Stimulated activated memory B cell treated with anti-CD40 and anti-IgM and Interleukin-4, amounts not matched to agents 10 μg/mL and 1 μg/mL and 100 μg/mL, for 72 hours (primary cell): ENCODE data around the gene C1orf94.
"Not testable (repeated sequence)": the region's sequence is repeated elsewhere in the genome, so short reads cannot be mapped to it uniquely, and the experiment has no call there.

Source experiments
- ATAC-seq: fragments of 150-1000 bp; cut with Tn5 transposase; 2 replicates; pipeline ENCODE4 v1.10.0; 2021
- H3K27ac Mint-ChIP-seq: one replicate; pipeline ENCODE4 v1.8.0; 2022; ENCODE audit warnings: mild to moderate bottlenecking, mixed read lengths
- H3K27me3 Mint-ChIP-seq: one replicate; pipeline ENCODE4 v1.8.0; 2022; ENCODE audit warnings: mixed read lengths
- H3K36me3 Mint-ChIP-seq: one replicate; pipeline ENCODE4 v1.8.0; 2022; ENCODE audit warnings: mixed read lengths
- H3K4me1 Mint-ChIP-seq: one replicate; pipeline ENCODE4 v1.8.0; 2022; ENCODE audit warnings: mixed read lengths
- H3K4me3 Mint-ChIP-seq: one replicate; pipeline ENCODE4 v1.8.0; 2022; ENCODE audit warnings: mild to moderate bottlenecking, moderate library complexity, mixed read lengths
- H3K9me3 Mint-ChIP-seq: one replicate; pipeline ENCODE4 v1.8.0; 2022; ENCODE audit warnings: mixed read lengths

C1orf94 gene

DNA sequence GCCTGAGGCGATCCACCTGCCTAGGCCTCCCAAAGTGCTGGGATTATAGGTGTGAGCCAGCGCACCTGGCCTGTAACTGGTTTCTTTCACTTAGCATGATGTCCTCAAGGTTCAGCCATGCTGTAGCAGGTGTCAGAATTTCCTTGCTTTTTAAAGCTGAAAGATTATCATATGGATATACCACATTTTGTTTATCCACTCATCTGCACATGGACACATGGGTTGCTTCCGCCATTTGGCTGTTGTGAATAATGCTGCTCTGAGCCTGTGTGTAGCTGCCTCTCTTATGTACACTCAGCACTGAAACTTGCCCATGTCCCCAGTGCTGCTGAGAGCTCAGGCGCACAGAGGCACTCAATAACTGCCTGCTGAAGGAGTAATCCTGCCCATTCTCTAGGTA, 23.5 kb upstream of the C1orf94 start:
- no peak overlapping the region for H3K4me3 Mint-ChIP-seq
- H3K27ac Mint-ChIP-seq: no peak overlapping the region
- no peaks in the 10 kb centered on the region for H3K36me3 Mint-ChIP-seq
- peaks cover 33% of the 10 kb centered on the region for H3K27me3 Mint-ChIP-seq
- H3K4me1 Mint-ChIP-seq: no peaks in the 10 kb centered on the region
- peaks cover 6% of the 10 kb centered on the region for H3K9me3 Mint-ChIP-seq
- no peak for ATAC-seq

DNA sequence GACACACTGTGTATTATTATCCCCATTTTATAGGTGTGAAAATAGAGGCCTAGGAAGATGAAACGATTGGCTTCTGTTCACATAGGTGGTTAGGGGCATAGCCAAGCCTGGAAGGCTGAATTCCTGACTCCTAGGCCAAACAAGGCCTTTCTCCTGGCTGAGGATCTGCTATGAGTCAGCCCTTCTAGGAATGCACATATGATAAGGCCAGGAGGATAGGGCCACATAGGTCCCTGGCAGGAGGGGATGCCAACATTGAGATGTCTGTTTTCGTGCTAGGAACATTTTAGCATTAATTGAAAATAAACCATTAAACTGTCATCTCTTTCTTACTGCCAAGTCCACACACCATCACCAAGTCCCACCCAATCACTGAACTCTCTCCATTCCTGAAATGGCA, 20.8 kb upstream of the C1orf94 start:
- no peak overlapping the region for H3K27ac Mint-ChIP-seq
- ATAC-seq: no peak
- H3K27me3 Mint-ChIP-seq: peaks cover 45% of the 10 kb centered on the region
- no peak overlapping the region for H3K4me3 Mint-ChIP-seq
- H3K9me3 Mint-ChIP-seq: peaks cover 6% of the 10 kb centered on the region
- no peaks in the 10 kb centered on the region for H3K36me3 Mint-ChIP-seq
- no peaks in the 10 kb centered on the region for H3K4me1 Mint-ChIP-seq

DNA sequence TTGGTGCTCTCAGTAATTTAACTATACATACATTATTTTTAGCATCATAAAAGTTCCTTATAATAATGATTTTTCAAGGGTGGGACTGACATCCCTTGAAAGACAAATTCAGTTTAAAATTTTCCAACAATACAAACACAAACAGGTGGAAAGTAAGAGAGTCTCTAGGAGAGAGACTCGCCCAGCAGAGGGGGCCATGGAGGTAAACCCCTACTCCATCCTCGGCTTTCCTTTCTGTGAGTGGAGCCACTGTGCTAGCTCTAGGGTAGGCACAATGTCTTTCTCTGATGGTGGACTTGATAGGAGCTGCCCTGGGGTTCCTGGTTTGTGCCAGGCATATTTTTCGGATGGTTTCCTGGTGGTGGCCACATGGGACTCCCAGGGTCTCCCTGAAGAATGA, 20.0 kb upstream of the C1orf94 start:
- no peak for ATAC-seq
- peaks cover 45% of the 10 kb centered on the region for H3K27me3 Mint-ChIP-seq
- peaks cover 6% of the 10 kb centered on the region for H3K9me3 Mint-ChIP-seq
- no peaks in the 10 kb centered on the region for H3K36me3 Mint-ChIP-seq
- no peak overlapping the region for H3K27ac Mint-ChIP-seq
- no peak overlapping the region for H3K4me3 Mint-ChIP-seq
- no peaks in the 10 kb centered on the region for H3K4me1 Mint-ChIP-seq

DNA sequence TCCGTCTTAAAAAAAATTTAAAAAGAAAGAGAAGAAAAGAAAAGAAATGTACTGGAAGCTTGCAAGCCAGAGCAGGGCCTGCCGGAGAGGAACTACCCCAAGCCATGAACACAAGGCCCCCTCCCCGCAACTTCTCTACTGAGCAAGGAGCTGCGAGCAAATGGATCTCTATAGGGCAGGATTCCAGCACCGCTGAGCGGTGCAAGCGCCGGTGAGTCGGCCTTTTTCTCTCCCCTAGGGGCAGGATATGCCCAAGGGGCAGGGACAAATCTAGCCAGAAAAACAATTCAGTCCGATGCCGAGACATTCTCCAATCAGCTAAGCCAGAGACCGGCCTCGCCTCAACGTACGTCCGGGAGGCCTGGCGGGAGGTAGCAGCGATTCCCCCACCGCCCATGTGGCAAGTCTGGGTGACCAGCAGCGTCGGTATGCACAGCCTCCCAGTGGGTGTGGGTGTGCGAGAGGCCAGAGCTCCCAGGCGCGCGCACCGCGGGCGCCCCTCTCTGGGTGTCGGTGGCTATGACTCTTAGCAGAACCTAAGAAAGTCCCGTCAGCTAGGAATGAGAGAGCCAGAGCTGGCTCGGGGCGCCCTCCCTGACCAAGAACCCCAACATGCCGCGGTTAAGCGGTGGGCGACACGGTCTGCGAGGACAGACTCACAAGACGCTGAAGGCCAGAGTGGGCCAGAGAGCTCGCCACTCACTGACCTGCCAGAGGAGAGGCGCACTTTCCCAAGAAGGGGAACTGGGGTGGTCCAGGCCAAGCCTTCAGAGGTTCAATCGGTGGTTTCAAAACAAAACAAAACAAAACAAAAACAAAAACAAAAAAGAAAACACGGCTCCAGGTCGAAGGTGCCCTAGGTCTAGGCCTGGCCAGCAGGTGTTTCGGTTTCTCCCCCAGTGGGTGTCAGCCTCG, 13.6 kb upstream of the C1orf94 start:
- Mint-ChIP-seq H3K4me3 (peak overlapping the region; percentile 69), H3K4me1 (peaks cover 7% of the 10 kb centered on the region), H3K9me3 (no peaks in the 10 kb centered on the region), H3K36me3 (no peaks in the 10 kb centered on the region), H3K27me3 (peaks cover 90% of the 10 kb centered on the region), H3K27ac (no peak overlapping the region)
- ATAC-seq: peak; percentile 39

DNA sequence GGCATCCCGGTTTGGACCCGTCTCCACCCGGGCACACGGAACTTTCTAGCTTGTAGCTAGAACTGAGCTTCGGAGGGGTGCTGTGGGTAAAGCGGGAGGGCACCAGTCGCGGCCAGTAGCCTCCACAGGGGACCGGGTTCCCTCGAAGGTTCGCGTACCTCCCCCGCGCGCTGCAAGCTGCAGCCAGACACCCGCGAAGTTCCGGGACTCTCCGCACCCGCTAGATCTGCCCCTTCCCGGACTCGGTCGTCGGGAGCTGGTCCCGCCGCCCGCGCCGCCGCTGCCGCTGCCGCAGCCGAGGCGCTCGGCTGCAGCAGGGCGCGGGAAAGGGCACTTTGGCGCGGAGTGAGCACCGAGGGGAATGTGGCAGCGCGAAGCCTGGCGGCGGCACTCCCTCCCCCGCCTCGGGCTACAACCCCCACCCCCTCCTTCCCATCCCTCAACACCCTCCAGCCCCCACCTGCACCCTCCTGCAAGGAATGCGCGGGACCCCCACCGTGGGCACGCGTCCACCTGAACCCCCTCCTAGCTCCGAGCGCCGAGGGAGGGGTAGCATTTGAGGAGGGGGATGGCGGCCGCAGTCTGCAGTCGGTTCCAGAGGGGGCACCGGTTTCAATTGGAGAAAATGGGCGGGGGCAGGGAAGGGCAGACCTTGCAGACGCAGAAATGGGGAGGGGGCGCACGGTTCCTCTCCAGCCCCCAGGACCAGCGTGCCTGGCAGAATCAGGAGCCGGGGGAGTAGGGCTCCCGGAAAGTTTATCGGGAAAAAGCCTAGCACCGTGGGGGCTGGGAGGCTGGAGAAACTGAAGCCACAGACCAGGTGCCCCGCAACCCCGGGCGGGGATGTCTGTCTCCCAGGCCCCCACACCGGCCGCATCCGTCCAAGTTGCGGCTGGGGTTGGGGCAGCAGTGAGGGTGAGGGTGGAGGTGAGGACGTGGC, 12.6 kb upstream of the C1orf94 start:
- Mint-ChIP-seq H3K9me3 (no peaks in the 10 kb centered on the region), H3K36me3 (no peaks in the 10 kb centered on the region), H3K4me1 (peaks cover 7% of the 10 kb centered on the region), H3K27me3 (peaks cover 94% of the 10 kb centered on the region), H3K27ac (no peak overlapping the region), H3K4me3 (peak overlapping the region; percentile 69)
- ATAC-seq: no peak

DNA sequence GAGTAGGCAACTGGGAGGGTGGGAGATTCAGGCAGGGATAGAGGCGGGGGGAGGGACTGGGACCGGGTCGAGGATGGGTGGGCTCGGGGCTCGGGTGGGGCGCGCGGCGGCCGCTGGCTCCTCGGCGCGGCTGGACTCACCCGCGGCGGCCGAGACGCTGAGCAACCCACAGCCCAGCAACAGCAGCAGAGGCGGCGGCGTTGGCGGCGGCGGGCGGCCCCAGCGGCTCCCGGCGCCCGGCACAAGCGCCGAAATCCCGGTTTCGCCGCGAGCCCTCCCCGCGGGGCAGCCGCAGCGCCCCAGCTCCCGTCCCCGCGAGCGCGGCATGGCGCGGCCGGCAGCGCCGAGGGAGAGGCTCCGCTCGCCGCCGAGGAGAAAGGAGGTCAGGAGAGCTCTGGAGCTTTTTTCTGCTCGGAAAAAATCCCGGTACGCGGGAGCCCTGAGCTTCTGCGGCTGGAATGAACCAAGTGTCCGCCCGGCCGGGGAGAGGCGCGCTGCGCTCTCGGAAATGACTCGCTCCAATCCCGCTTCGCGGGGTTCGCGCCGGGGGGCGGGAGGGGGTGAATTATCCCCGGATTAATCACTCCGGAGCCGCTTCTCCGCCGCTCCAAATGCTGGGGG, 11.8 kb upstream of the C1orf94 start, which contains the start of gene CSMD2:
TSS of gene CSMD2 (minus strand) at position 460 of the 621 bp plus-strand sequence. CDS start at position 327, 133 bp downstream.
- Mint-ChIP-seq H3K27ac (no peak within 1 kb of the TSS), H3K4me1 (peaks cover 7% of the 10 kb centered on the region), H3K36me3 (no peaks in the 10 kb centered on the region), H3K27me3 (peaks cover 92% of the 10 kb centered on the region), H3K9me3 (no peaks in the 10 kb centered on the region), H3K4me3 (no peak within 1 kb of the TSS)
- ATAC-seq: no peak

DNA sequence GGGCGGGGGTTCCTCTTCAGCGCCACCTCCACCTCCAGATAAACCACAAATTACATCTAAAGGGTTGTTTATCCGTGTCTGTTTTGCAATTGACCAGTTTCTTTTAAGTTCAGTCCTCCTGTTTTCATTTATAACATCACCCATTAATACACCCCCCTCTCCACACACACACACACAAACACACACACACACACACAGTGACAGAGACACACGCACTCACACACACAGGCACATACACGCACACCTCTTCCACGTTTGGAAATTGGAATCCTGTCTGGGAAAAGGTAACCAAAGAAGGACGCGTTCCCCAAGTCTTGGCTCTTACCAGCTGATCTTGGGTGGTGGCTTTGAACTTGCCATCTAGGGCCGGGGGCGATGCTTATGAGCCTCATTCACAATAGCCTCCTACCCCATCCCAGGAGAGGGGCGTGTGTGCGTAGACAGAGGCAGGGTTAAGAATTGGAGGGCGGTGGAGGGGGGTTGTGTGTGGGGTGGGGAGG, 11.2 kb upstream of the C1orf94 start:
- H3K27ac Mint-ChIP-seq: no peak overlapping the region
- H3K4me1 Mint-ChIP-seq: peaks cover 7% of the 10 kb centered on the region
- no peak overlapping the region for H3K4me3 Mint-ChIP-seq
- no peaks in the 10 kb centered on the region for H3K36me3 Mint-ChIP-seq
- no peak for ATAC-seq
- peaks cover 89% of the 10 kb centered on the region for H3K27me3 Mint-ChIP-seq
- no peaks in the 10 kb centered on the region for H3K9me3 Mint-ChIP-seq

DNA sequence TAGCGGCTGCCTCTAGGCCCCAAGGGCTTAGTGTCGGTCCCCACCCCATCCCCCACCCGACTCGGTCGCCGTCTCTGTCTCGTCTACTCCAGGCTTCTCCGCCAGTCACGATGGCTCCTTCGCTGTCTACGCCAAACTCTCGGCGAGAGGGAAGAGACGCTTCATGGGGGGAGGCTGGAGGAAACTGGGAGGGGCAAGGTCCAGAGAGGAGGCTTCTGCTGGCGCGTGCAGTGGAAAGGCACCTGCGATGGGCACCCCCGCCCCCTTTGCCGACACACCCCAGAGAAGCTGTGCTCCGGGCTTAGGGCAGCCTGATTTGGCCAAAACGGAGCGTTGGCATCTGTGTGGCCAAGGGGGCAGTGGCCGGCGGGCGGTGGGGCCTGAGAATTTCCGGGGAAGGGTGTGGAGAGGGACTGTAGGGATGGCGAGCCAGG, 10.5 kb upstream of the C1orf94 start:
- ATAC-seq: no peak
- Mint-ChIP-seq H3K36me3 (no peaks in the 10 kb centered on the region), H3K27ac (no peak overlapping the region), H3K27me3 (peaks cover 89% of the 10 kb centered on the region), H3K4me1 (peaks cover 7% of the 10 kb centered on the region), H3K9me3 (no peaks in the 10 kb centered on the region), H3K4me3 (no peak overlapping the region)

DNA sequence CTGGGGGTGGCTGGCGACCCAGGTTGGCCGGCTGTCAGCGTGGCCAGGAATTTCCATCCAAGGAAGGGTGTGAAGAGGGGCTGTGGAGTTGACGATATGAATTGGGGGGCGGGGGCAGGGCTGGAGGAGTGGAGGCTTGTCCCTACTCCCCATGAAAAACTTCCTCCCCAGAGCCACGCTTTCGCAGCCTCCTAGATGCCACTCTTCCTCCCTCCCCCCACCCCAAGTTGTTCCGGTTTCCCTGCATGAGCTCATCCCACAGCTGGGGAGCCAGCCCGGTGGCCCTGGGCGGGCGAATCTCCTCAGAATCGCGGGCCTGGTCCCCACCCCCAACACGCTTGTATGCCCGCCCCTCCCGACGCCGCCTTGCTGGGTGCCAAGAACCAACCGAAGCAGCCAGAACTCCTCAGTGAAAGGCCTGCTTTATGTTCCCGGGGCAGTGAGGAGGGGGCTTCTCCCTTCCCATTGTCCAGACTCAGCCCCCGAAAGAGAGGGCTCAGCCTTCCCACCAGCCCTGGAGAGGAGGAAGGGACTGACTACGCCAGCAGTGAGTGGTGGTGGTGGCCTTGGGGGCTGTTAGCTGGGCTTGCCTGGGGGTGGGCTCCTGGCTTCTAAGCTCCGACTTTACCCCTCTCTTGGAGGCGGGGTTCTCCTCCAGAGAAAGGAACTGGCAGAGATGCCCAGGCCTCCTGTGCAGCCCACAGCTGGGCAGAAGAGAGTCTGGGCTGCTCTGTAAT, 9.9 kb upstream of the C1orf94 start:
- H3K27me3 Mint-ChIP-seq: peaks cover 85% of the 10 kb centered on the region
- no peak overlapping the region for H3K27ac Mint-ChIP-seq
- peaks cover 7% of the 10 kb centered on the region for H3K4me1 Mint-ChIP-seq
- no peak for ATAC-seq
- H3K9me3 Mint-ChIP-seq: no peaks in the 10 kb centered on the region
- H3K4me3 Mint-ChIP-seq: no peak overlapping the region
- H3K36me3 Mint-ChIP-seq: no peaks in the 10 kb centered on the region

DNA sequence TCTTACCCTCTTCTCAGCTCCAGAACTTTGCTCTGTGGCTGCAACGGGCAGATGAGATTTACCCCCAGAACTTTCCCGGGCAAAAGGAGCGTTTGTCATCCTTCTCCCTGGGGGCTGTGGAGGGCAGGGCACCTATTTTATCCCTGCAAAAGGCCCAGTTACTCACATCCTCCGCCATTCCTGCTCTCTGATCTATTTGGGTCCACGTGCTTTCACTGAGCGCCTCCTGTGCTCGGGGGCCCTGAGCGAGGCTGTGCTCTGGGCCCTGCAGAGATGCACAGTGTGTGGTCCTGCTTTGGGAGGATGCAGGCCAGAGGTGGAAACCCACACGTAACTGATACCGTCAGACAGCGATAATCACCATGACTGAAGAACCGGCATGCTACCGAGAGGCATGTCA, 9.3 kb upstream of the C1orf94 start:
- H3K27ac Mint-ChIP-seq: no peak overlapping the region
- no peak overlapping the region for H3K4me3 Mint-ChIP-seq
- no peak for ATAC-seq
- peaks cover 80% of the 10 kb centered on the region for H3K27me3 Mint-ChIP-seq
- no peaks in the 10 kb centered on the region for H3K9me3 Mint-ChIP-seq
- H3K36me3 Mint-ChIP-seq: no peaks in the 10 kb centered on the region
- H3K4me1 Mint-ChIP-seq: peaks cover 7% of the 10 kb centered on the region

DNA sequence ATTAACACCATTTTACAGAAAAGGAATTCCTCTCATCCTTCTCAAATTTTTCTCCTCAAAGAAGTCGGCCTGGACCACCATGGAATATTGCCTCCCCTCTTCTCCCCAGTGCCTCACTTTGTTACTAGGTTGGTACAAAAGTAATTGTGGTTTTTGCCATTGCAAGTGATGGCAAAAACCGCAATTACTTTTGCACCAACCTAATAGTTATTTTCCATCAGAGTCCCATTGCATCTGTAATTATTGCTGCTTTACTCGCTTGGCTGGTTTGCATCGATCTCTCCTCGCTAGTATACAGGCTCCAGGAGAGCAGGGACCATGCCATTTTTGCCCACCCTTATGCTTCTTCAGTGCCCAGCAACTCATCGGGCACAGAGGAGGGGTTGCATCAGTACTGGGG, 963 bp upstream of the C1orf94 start:
- Mint-ChIP-seq H3K4me3 (no peak overlapping the region), H3K9me3 (no peaks in the 10 kb centered on the region), H3K27me3 (peaks cover 38% of the 10 kb centered on the region), H3K4me1 (no peaks in the 10 kb centered on the region), H3K27ac (no peak overlapping the region), H3K36me3 (no peaks in the 10 kb centered on the region)
- no peak for ATAC-seq

DNA sequence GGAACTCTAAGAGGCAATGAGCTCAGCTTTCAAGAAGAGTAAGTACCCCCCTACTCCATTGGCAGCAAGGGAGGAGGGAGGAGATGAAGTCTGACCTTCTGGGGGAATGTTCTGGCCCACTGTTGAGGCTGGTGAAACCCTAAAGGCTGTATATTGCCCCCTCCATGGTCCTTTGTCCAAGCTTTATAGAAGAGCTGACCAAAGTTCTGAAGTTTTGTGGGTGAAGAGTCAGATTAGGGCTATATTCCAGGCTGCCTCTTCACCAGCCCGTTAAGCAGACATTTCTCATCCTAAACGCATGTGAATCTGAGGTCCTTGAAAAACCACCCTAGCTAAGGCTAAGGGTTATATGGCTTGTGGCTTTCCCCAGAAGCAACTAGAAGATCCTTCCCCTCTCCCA, 1.4 kb downstream of the C1orf94 start:
- Mint-ChIP-seq H3K36me3 (no peaks in the 10 kb centered on the region), H3K9me3 (peaks cover 2% of the 10 kb centered on the region), H3K4me1 (no peaks in the 10 kb centered on the region), H3K27me3 (peaks cover 30% of the 10 kb centered on the region), H3K27ac (no peak overlapping the region), H3K4me3 (no peak overlapping the region)
- ATAC-seq: no peak

DNA sequence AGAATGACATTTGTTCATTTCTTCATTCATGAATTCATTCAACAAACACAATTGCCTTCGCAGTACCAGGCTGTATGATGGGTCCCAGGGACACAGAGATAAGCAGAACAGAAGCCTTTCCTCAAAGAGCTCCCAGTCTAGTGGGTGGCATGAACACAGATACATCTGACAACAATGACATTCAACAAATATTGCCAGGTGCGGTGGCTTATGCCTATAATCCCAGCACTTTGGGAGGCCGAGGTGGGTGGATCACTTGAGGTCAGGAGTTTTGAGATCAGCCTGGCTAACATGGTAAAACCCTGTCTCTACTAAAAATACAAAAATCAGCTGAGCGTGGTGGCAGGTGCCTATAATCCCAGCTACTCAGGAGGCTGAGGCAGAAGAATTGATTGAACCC, 6.7 kb downstream of the C1orf94 start:
- ATAC-seq, H3K27ac Mint-ChIP-seq, H3K9me3 Mint-ChIP-seq, H3K4me3 Mint-ChIP-seq, H3K4me1 Mint-ChIP-seq, H3K36me3 Mint-ChIP-seq: not testable (repeated sequence)
- peaks cover 20% of the 10 kb centered on the region for H3K27me3 Mint-ChIP-seq

DNA sequence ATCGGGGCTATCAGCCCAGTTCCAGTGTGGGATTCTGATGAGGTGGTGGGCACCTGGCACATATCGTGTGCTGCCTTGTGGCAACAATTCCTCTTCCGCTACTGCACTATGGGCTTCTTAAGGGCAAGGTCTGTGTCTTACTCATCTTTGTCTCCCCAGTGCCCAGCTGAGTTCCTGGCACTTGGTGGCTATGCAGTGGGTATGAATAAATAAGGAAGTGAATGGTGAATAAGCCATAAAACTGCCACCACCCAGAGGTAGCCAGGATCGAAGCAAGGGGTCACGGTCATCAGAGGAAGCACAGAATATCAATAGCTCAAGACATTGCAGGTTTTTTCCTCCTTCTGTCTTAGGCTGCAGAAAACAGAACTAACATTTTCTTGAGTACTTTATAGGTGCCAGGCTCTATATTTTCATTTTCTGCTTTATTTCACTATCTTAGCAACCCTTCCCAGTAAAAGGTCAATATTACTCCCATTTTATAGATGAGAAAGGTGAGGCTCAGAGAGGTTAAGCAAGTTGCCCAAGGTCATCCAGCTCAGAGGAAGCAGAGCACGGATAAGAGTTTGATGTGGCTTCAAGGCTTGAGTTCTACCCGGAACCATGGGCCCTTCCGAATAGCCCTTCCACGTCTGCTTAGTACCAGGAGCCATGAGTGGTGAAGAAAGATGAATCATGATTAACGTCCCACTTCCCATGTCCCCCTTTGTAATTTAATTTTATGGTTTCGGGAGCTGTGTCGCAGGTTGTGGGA, 10.2 kb downstream of the C1orf94 start:
- H3K9me3 Mint-ChIP-seq: peaks cover 9% of the 10 kb centered on the region
- ATAC-seq: no peak
- no peak overlapping the region for H3K4me3 Mint-ChIP-seq
- no peaks in the 10 kb centered on the region for H3K36me3 Mint-ChIP-seq
- no peaks in the 10 kb centered on the region for H3K4me1 Mint-ChIP-seq
- H3K27me3 Mint-ChIP-seq: peaks cover 24% of the 10 kb centered on the region
- H3K27ac Mint-ChIP-seq: no peak overlapping the region
